Left lung (tissue), 10 donors: ENCODE results near the gene TTC39A. TPM values are rescaled to one million over a fixed set of nuclear protein-coding genes. Genes with fewer than 3 reads are reported as not detected.
A peak's percentile ranks its signal among the peaks of the same experiment; 100 is the strongest.

Experiments
- ATAC-seq: fragments of 200-7000 bp; cut with Tn5 transposase; one replicate; pipeline ENCODE4 v1.9.1; 2020; ENCODE audit warnings: moderate library complexity
- DNase-seq, 4 donors: peaks; one replicate each; pipeline ENCODE4 v3.0.0-alpha.2; 2013 to 2020
- H3K27ac ChIP-seq, 2 donors: fragments of 200-600 bp; sonication (generic) in 1 of 2; one replicate each; pipeline versions ENCODE4 v1.5.0 to v1.8.0; 2020 to 2021
- H3K27me3 ChIP-seq, 2 donors: fragments of 200-600 bp; sonication (generic) in 1 of 2; one replicate each; pipeline versions ENCODE4 v1.5.0 to v1.8.0; 2020 to 2021
- H3K36me3 ChIP-seq, 2 donors: fragments of 200-600 bp; sonication (generic) in 1 of 2; one replicate each; pipeline versions ENCODE4 v1.5.0 to v1.8.0; 2020 to 2021
- H3K4me1 ChIP-seq, 2 donors: fragments of 200-600 bp; one replicate each; pipeline ENCODE4 v1.8.0; 2021
- H3K4me3 ChIP-seq, 2 donors: fragments of 200-600 bp; sonication (generic) in 1 of 2; one replicate each; pipeline versions ENCODE4 v1.5.0 to v1.8.0; 2020 to 2021; ENCODE audit warnings: mild to moderate bottlenecking in 1 of 2
- H3K9me3 ChIP-seq, 2 donors: fragments of 200-600 bp; sonication (generic) in 1 of 2; one replicate each; pipeline versions ENCODE4 v1.5.0 to v1.8.0; 2020 to 2021
- CTCF ChIP-seq, 2 donors: fragments of 200-600 bp; sonication (generic) in 1 of 2; IDR thresholded peaks; one replicate each; pipeline versions ENCODE4 v1.5.0 to v1.8.0; 2021; ENCODE audit warnings: antibody characterized with exemption in 2 of 2
- intact Hi-C, 2 donors: fragments of 100-400 bp; cut with DNase I; formaldehyde crosslinking; loops; one replicate each; pipeline versions ENCODE4 v1.11.2 to v1.14.2; 2022
- polyA plus RNA-seq, 6 donors: library from polyadenylated mRNA; unstranded; fragments of 120-200 nt; gene quantifications; one replicate each; pipeline ENCODE4 v1.2.1, GENCODE V29; 2013; ENCODE audit not compliant: insufficient read length in 6 of 6
- total RNA-seq, 2 donors: library from RNA; stranded (reverse); fragmentation: NEBNext Ultra II Directional; extraction: Animal tissue kit (Norgen Biotek cat#: 25700); gene quantifications; one replicate each; pipeline ENCODE4 v1.2.1, GENCODE V29; 2021
- donor health status: DM: no; HTN: yes; CAD: no.
- donor health status: DM: no; HTN: no; CAD: no.

The TTC39A gene
- total and polyA plus RNA-seq, 8 donors: 8.0 to 44.6 (median 10.9) TPM

- Histone ChIP-seq H3K9me3 (no peaks in the 10 kb centered on the region), H3K27me3 (peaks cover 0 to 31% of the 10 kb centered on the region in 2 donors), H3K4me3 (peak overlapping the region; percentile 15 to 32), H3K27ac (peak overlapping the region; percentile 57 to 62), H3K4me1 (peaks cover 4 to 13% of the 10 kb centered on the region in 2 donors), H3K36me3 (no peaks in the 10 kb centered on the region)
- no peak for TF ChIP-seq CTCF (IDR thresholded peaks at IDR 0.05)
- DNase-seq (peak in 2 of 4 donors; percentile 73 to 79), ATAC-seq (peak; percentile 87)
- intact Hi-C loops: no loop called here
These were observed 678 bp downstream of the TTC39A start for GRCh38 chr1:51329443-51330325.

- Histone ChIP-seq H3K36me3 (no peaks in the 10 kb centered on the region), H3K9me3 (no peaks in the 10 kb centered on the region), H3K4me3 (peak overlapping the region in 1 of 2 donors; percentile 32), H3K27me3 (peaks cover 0 to 31% of the 10 kb centered on the region in 2 donors), H3K27ac (peak overlapping the region in 1 of 2 donors; percentile 62), H3K4me1 (peaks cover 4 to 13% of the 10 kb centered on the region in 2 donors)
- TF ChIP-seq CTCF (IDR thresholded peaks at IDR 0.05): no peak
- ATAC-seq (peak; percentile 55), DNase-seq (no peak)
- intact Hi-C loops: no loop called here
These were observed 1.4 kb downstream of the TTC39A start for GRCh38 chr1:51328926-51329325.

- Histone ChIP-seq H3K4me3 (no peak overlapping the region), H3K27me3 (peaks cover 0 to 31% of the 10 kb centered on the region in 2 donors), H3K9me3 (no peaks in the 10 kb centered on the region), H3K36me3 (no peaks in the 10 kb centered on the region), H3K4me1 (peaks cover 4 to 13% of the 10 kb centered on the region in 2 donors), H3K27ac (no peak overlapping the region)
- intact Hi-C loops: no loop called here
- DNase-seq (no peak), ATAC-seq (no peak)
- no peak for TF ChIP-seq CTCF (IDR thresholded peaks at IDR 0.05)
These were observed 2.1 kb downstream of the TTC39A start for GRCh38 chr1:51328279-51328678.

- Histone ChIP-seq H3K27ac (no peak overlapping the region), H3K9me3 (no peaks in the 10 kb centered on the region), H3K27me3 (peaks cover 0 to 31% of the 10 kb centered on the region in 2 donors), H3K36me3 (no peaks in the 10 kb centered on the region), H3K4me3 (no peak overlapping the region), H3K4me1 (peaks cover 4 to 13% of the 10 kb centered on the region in 2 donors)
- ATAC-seq: no peak
- no peak for TF ChIP-seq CTCF (IDR thresholded peaks at IDR 0.05)
- DNase-seq: no peak
- intact Hi-C loops: no loop called here
These were observed 3.0 kb downstream of the TTC39A start for GRCh38 chr1:51327386-51327785.

- Histone ChIP-seq H3K27ac (no peak overlapping the region), H3K36me3 (no peaks in the 10 kb centered on the region), H3K27me3 (peaks cover 0 to 30% of the 10 kb centered on the region in 2 donors), H3K4me1 (peaks cover 4 to 13% of the 10 kb centered on the region in 2 donors), H3K9me3 (no peaks in the 10 kb centered on the region), H3K4me3 (no peak overlapping the region)
- DNase-seq (no peak), ATAC-seq (no peak)
- TF ChIP-seq CTCF (IDR thresholded peaks at IDR 0.05): no peak
- intact Hi-C loops: no loop called here
These were observed 3.5 kb downstream of the TTC39A start for GRCh38 chr1:51326839-51327238.
